HTERT RPE-1 (cell line): ENCODE measurements around the gene CLNK.

Source experiments
- in situ Hi-C: fragments of 300-500 bp; cut with MboI; formaldehyde crosslinking; loops from 4 replicates; pipeline ENCODE4 v1.14.3; 2020; ENCODE audit warnings: low sequenced_read_pairs

CLNK gene

GRCh38 chr4:10664408-10664807 lies 20.2 kb downstream of the CLNK start:
- in situ Hi-C loops = no loop called here

DNA sequence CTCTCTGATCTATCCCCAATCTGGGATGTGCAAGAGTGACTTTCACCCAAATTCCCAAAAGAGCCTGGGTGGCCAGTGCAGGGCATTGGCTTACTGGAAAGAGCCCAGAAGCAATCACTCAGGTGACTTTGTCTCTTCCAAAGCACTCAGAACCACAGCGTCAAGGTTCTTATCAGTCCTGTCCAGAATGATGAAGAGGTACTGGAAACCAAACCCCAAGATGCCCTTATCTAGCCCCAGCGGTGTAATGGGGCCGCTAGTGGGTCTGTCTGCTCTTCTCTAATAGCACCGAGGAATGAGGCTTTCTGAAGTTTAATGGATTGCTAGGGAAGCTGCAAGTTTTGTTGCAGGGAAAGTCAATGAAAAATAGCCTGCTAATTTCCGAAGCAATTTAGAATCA lies 21.6 kb downstream of the CLNK start:
- in situ Hi-C loops = no loop called here

DNA sequence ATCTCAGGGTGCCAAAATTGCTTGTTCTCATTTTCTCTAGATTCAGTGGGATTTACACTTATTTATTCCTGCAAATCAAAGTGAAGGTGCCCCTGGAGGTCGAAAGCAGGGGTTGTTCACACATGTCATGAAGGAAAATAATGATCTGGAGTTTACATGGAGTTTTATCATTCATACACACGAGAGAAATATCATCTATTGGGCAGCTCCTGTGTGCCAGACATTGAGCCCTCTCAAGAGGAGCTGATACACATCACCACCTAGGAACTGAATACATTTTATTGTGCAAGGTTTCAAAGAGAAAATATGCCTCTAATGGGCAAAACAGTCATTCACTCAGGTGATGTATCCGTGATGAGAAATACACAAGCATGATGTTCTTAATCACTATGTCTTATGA lies 23.5 kb downstream of the CLNK start:
- in situ Hi-C loops = no loop called here

DNA sequence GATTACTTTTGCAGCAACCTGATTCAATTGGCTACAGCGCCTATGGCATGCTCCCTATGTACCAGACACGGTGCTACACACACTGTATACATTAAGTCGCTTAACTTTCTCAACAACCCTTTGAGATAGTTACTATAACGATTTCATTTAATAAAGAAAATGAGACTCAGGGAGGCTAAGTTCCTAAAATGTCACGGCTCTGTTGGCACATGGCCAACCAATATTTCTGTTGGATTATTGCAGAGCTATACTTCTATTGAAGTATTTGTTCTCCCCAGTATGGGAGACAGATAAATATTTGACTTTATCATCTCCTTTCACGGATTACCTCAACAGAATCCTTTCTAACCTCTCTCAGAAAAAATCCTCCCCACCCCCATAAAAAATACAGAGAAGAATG lies 25.3 kb downstream of the CLNK start:
- in situ Hi-C loops = no loop called here

DNA sequence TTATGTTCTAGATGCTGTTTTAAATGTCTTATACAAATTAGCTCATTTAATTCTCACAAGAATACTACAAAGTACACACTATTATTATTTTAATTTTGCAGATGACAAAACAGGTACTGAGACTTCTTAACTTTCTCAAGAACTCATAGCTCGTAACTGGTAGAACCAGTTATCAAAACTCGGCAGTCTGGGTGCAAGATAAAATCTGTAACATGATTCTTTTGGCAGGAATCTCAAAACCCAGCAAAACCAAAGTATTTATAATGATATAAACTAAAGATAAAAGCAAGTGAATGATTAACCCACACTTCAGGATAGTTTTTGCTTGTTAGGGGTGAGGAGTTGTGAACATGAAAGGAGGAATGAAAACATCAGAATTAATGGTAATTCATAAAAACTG lies 27.6 kb downstream of the CLNK start:
- in situ Hi-C loops = no loop called here

GRCh38 chr4:10656420-10656819 lies 28.1 kb downstream of the CLNK start:
- in situ Hi-C loops = no loop called here

DNA sequence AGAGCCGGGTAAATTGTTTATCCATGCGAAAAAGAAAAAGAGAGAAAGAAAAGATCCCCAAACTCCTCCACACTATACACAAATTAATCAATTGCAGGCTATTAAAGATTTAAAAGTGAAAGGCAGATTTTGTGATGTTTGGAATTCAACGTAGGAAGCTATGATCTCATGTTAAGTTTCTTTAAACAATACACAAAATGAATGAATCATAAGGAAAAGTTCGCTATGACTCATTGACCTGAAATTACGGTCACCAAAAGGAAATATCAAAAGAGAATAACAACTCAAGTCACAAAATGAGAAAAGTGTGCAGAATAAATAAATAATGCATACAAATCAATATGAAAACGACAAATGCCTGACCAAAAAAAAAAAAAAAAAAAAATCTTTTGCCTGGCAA lies 28.6 kb downstream of the CLNK start:
- in situ Hi-C loops = no loop called here

DNA sequence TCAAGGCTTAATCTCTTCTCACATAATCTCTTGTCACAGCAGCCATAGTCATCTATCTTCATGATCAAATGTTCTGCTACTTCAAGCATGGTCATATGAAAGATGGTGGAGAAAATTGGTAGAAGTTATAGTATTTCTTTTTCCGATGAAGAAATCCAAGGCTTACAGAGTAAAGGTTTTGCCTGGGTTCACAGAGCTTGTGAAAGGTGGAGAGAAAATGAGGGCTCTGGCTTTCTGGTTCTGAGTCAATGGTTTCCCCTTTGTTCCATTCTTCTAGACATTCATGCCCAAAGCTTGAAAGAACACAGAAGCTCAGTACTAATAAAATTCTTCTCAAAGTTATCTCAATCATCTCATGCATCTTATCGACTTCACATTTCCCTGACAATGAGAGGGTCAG lies 36.1 kb downstream of the CLNK start:
- in situ Hi-C loops = no loop called here

DNA sequence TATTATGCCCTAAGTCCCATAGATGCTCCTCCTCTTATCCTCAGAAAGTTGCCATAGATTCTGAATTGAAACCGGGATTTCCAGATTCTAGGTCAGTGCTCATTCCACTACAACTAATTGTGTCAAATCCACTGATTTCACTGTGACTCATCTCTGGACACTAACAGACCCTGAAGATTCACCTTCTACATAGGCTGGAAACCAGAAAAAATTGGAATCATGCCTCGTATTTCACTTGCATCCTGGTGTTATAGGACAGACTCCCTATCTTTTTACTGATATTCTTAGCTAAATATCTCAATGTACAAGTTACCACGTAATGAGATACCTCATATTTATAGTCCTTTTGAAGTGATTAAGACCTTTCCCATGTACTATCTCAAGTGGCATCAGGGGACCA lies 36.7 kb downstream of the CLNK start:
- in situ Hi-C loops = no loop called here

DNA sequence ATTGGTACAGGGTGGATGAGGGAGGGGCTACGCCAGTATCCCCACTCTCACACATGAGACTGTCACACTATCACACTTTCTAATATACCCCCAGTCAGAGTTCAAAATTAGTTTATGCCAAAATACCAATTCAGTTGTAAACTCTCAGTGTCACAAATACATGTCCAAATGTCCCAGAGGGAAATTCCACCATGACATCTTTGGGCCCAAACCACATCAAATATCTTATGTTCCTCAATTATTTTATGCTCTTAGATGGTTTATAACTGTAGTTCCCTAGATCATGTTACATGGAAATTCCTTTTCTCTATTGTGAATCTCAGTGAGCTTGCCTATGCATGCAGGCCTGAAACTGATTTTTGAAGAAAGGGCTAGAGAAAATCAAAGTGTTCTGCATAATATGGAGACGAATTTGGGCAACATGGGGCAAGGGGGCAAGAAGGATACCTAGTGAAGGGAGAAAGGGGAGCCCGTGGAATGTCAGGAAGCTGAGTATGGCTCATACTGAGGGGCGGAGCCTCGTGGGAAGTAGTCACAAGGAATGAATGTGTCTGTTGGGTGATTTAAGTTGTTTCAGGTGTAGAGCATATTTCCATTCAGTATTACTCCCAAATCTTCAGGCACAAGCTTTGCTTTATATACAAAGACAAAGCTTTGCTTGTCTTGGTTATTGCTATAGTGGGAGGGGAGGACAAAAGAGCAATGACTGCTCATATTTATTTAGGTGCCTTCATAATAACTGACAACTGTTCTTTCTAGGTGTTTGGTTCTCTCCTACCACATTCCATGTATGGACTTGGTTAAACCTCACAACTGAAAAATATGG lies 40.8 kb downstream of the CLNK start:
- in situ Hi-C loops = no loop called here

DNA sequence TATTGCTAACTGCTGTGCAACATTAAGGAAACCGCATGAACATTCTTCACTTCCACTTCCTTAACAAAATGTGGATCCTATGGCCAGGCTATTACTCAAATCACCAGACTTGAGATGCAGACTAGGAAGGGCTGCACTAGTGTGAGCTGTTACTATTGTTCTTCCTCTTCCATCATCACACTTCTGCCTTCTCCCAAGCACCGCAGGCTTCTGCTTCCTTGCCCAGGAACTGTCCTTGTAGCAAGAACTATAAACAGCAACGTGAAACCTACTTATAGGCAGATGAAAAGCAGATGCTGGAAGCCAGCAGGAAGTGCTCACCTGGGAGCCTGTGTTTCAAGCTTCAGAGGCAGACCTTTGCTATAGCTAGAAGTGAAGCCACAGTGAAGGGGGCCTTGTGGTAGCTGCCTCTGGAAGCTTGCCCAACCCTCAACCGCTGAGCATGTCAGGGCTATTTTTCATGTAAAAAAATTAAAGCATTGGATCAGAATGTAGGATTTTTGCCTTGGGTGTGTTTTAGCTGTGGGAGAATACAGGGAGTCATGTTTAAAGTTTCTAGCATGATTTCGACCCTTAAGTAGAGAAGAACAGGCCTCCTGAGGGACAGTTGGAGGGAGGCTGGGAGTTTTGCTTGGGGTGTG lies 43.9 kb downstream of the CLNK start:
- in situ Hi-C loops = no loop called here

DNA sequence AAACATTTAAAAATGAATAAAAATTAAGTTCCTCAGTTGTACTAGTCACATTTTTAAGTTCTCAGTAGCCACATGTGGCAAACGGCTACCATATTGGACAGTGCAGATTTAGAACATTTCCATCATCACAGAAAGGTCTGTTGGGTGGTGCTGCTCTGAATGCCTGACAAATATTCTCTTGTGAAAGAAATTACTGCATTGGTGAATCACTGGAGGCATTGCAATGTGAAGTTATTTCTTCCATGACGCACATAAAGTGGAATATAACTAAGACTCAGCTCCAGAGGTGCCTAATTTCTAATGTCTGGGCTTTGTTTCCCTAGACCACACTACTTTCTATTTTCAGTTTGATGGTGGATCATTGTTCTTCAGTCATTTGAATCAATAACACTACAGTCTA lies 44.9 kb downstream of the CLNK start:
- in situ Hi-C loops = no loop called here

- in situ Hi-C loops = no loop called here
These were observed 45.5 kb downstream of the CLNK start for GRCh38 chr4:10639100-10639499.

DNA sequence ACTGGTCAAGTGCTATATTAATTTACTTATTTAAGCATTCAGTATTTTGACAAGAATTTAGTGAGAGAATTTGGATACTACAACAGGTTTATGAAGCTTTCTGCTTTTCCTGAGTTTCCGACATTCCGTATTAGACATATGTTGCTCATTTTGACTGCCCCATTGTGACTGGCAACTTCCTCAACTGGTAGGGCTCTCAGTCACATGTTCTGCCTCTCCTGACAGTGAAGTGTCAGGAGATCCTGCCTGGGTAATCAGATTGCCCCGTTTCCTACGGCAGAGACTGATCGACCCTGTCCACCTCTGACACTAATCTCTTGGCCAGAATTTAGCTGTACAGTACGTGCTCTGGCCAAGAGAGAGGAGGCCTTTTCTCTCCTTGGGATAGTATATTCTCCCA lies 49.5 kb downstream of the CLNK start:
- in situ Hi-C loops = no loop called here

GRCh38 chr4:10629394-10629793 lies 55.2 kb downstream of the CLNK start:
- in situ Hi-C loops = no loop called here

DNA sequence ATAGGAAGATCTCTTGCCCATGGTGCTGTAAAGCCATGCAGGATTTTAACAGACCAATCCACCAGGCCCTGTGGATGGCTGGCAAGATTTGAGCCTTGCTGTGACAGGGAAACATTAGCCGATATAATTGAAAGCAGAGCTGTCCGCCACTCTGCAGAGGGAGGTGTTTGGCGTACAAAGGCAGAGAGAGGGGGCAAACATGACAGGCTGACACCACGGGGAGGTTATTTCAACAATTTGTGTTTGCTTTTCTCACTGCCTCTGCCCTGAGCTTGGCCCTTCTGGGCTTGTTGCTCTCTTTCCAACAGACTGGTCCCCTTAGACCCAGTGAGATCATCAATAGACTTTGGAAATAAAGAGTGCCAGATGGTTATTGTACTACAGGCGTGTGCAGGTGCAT lies 59.4 kb downstream of the CLNK start:
- in situ Hi-C loops = no loop called here

GRCh38 chr4:10623862-10624261 lies 60.7 kb downstream of the CLNK start:
- in situ Hi-C loops = no loop called here

DNA sequence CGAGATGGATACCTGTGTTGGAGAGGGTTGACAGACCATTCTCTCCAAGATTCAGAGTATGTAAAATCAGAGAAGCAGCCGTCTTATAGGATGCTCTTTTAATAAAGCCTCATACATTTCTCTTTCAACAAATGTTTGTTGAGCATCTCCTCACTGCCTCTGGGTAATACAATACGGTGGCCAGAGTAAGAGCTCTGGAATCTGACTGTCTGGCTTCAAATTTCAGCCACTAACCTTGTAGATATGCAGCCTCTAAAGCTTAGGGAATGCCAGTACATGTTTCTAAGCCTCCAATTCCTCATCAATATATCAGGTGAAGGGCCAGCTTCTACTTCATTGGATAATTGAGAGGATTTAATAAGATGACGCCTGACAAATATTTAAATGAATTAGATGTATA lies 61.3 kb downstream of the CLNK start:
- in situ Hi-C loops = no loop called here

GRCh38 chr4:10622728-10623127 lies 61.8 kb downstream of the CLNK start:
- in situ Hi-C loops = no loop called here

DNA sequence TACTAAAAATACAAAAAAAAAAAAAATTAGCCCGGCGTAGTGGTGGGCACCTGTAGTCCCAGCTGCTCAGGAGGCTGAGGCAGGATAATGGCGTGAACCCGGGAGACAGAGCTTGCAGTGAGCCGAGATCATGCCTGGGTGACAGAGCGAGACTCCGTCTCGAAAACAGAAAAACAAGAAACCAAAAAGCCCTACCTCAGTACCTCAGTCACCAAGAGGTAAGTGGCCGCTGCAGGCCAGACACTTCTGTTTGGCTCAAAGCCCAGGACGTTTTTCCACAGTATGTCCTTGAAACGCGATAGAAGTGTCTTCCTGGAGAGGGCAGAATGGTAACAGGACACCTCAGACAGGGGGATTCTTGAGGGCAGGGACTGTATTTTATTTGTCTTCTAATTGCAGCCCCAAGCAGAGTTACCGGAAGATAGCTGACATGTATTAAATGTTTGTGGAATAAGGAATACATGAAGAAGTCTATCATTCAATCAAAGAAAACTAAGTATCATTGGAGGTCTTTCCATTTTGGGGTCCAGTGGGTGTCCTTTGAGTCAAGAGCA lies 63.6 kb downstream of the CLNK start:
- in situ Hi-C loops = no loop called here

DNA sequence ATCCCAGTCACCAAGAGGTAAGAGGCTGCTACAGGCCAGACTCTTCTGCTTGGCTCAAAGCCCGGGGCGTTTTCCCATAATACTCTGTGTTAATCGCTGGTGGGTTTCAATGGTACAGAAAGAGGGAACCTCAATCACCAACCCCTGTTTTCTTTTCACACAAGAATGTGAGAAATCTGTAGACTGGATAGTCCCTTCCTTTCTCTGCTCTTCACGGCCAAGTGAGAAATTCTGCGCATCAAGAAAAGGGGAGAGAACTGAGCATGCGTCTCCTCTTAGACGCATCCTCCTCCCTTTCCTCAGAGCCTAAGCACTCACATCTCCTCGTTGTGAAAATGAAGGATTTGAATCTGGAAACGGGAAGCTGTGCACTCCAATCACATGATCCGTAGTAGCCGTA lies 64.7 kb downstream of the CLNK start:
- in situ Hi-C loops = no loop called here

GRCh38 chr4:10619220-10619619 lies 65.3 kb downstream of the CLNK start:
- in situ Hi-C loops = no loop called here
